HG03108 (cell line): Measurements from ENCODE around the gene EBF4.

Experiments
- ATAC-seq: cut with Tn5 transposase; IDR thresholded peaks from one replicate; pipeline ENCODE4 v1.9.1; 2021; ENCODE audit warnings: moderate library complexity; ENCODE audit not compliant: unreplicated experiment

EBF4 gene

DNA sequence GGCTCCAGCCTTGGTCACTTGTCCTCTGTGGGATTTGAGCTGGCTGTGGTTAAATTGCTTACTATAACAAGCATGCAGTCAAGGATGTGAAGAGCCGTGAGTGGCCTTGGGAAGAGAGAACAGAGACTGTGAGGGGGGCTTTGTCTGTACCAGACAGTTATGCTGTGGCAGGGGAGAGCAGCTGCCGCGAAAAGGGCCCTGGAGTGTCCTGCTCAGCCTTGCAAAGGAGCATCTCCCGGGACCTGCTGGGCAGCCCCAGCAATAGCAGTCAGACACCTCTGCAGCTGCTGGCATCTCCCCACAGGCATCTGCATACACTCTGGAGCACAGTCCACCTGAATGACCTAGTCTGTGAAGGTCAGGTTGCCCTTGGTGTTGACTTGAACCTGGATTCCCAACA lies 6.3 kb downstream of the EBF4 start:
- ATAC-seq: no peak

DNA sequence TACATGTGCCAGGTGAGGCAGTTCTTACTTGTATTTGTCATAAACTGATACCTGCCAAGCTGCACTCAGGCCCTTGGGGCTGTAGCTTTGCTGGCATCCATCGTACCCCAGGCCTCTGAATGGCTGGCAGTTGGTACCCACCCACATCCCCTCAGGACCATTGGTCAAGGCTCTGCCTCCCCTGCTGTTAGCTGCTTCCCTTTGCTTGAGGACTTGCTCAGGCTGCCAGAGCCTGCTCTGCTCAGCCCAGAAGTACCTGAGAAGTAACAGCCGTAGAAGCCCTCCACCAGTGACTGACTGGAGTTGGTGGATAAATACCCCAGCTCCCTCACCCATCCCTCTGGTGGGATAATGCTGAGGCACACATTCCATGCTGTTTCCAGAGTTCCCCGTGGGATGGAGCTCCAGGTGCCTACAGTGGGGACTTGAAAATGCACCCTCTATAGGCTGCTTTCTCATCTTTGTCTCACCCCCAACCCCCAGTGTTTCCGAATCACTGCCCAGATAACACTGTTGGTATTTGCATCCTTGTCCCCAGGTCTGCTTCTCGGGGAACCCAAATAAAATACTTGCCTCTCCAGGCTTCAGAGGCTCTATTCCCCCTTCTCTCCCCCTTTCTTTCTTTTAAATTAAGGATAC lies 7.3 kb downstream of the EBF4 start:
- ATAC-seq: no peak

DNA sequence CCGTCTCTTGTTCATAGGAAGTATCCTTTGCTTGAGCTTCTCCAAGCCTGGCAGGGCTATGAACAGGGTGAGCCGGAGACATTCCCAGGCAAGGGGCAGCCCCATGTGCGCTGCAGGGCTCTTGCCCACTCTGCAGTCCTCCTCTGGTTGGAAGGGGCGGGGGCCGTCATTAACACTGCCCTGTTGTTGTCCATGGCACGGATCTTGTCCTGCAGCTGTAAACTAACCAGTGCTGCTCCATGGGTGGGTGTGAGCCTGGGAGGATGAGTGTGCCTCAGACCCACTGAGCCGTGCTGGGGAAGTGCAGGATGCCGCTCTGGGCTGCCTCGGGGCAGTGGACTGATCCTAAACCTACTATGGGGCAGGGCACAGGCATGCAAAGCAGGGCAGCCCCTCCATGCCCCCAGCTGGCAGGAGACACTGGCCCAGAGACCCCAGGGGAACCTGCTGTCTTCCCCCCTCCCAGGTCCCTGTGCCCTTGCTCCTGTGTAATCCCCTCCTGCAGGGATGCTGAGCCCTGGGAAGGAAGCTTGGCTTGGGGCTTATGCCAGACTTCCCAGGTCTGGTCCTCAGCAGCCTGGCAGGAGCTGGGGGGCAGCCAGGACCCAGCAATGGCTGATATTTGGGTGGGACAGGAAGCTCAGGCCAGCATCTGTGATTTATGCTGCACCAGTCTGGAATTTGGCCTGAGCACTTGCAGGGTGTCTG lies 8.5 kb downstream of the EBF4 start:
- ATAC-seq: no peak

DNA sequence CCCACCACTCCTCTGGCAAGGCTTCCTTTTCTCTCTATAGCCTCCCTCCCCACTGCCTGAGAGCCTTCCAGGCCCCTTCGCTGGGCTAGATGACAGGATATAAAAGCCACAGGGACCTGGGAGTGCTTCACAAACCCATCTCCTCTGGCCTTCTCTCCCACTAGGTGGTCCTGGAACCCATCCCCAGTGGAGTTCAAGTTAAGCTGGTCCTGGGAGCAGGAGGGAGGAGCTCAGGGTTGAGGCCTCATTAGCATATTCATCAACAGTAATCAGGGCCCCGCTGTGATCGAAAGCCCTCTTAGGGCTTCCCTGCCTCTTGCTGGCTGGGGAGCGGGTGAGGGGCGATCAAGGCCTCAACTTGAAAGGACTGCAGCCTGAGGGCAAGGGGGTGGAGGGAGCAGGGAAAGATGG lies 9.1 kb downstream of the EBF4 start:
- ATAC-seq: no peak

DNA sequence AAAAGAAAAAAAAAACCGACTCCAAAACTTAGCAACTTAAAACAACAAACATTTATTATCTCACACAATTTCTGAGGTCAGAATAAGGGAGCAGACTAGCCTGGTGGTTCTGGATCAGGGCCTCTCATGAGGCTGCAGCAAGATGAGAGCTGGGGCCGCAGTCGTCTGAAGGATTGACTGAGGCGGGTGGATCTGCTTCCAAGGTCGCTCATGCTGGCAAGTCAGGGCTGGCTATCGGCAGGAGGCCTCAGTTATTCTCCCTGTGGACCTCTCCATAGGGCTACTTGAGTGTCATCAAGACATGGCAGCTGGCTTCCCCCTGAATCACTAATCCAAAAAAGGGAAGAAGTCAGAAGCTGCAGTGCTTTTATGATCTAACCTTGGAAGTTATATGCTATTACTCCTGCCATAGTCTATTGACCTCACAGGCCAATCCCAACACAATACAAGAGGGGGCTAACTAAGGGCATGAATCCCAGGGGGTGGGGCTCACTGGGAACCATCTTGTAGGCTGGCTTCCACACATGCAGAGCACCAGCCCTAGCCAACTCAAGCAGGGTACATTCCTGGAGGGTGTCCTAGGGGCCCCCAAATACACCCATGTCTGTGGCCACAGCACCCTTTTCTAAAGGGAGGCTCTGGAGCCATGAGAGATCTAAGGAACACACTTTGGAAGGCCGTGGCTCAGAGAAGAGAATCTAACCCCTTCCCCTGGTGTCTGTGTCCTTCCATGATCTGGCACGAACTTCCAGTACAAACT lies 11.3 kb downstream of the EBF4 start:
- no peak for ATAC-seq

DNA sequence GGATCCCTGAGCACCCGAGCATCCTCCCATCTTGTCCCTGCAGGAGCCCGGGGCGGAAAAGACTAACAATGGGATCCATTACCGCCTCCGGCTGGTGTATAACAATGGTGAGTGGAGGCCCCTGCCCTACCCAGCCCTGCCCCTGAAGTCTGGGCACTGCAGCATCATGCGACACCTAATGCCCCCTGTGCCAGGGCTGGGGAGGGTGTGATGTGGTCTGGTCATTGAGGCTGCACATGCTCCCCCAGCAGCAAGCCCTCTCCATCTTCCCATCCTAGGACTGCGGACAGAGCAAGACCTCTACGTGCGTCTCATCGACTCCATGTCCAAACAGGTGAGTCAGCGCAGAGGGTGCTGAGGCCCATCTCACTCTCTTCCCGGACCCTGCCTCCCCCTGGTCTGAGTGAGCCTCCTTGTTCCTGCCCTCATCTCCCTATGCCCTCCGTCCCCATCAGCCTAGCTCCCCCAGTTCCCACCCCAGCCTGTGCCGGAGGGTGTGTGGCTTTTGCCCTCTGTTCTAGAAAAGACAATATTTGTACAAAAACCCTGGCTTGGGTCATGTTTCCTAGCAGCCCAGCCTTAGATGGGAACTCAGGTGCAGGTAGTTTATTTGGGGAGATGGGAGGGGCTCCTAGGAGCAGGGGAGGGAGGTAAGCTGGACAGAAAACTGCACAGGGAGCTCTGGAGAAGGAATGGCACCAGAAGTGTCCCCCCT lies 13.5 kb downstream of the EBF4 start:
- no peak for ATAC-seq

DNA sequence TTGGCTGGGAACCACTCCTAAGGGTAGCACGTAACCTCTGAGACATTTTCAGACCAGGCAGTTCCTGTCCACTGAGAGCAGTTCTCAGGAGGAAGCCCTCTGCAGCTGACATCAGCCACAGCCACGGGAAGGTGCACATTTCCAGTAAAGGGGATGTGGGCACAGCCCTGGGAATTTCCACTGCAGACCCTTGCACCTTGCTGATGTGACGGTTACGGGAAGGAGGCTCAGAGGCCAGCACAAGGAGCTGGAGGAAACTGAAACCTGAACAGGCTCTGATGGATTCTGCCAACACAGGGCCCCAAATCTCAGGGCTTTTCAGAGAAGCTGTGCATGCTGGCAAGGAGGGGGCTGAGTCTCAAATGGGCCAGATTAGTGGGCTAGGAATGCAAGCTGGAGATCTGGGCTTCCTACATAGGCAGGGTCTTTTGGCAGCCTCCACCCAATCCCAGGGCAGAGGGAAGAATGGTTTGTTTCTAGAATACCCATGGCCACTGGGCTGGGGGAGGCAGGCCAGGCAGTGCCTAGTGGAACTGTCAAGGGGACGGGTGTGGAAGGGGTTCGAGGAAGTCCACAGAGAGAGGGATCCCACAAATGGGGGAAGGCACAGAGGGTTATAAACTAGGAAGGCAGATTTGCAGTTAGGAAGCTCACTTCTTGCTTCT lies 14.2 kb downstream of the EBF4 start:
- ATAC-seq: no peak

DNA sequence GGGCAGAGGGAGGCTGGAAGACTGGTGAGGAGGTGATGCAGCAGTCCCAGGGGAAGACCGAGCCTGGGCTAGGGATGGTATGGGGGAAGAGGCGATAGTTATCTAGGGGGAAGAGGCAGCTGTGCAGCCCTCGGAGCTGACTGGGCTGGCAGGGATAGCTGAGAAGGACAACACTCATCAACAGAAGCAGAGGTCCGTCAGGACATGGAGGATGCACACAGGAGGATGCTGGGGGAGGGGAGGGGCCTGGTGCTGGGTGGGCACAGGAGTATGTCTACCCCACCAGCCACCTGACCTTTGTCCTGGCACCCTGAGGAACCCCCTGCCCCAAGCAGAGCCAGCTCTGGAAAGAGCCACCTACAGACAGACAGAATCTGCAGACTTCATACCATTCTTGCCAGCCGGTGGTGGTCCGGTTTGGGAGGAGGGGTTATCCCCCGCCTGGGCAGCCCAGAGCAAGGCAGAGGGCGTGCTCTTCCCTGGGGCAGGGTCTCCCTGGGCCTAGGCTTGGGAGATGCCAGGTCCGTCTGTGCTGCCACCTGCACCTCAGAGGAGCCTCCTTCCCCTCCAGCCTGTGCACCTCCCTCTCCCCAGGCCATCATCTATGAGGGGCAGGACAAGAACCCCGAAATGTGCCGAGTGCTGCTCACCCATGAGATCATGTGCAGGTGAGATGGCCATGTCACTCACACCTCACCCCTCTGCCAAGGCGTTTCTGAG lies 14.9 kb downstream of the EBF4 start:
- ATAC-seq: no peak

DNA sequence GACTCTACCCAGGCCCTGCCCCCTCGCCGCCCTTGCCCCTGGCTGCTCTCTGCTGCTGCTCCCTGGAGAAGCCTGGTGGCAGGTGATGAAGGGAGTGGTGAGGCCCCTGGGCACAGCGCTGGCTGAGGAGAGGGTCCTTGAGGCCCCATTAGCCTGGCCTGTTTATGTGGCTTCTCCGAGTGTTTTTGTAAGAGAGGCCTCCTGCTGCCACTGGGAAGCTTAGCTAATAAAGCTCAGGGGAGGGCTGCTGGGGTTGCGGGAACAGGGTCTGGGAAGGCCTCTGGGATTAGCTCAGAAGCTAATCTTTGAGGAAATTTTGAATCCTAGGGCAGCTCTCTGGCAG lies 15.5 kb downstream of the EBF4 start:
- ATAC-seq: no peak

DNA sequence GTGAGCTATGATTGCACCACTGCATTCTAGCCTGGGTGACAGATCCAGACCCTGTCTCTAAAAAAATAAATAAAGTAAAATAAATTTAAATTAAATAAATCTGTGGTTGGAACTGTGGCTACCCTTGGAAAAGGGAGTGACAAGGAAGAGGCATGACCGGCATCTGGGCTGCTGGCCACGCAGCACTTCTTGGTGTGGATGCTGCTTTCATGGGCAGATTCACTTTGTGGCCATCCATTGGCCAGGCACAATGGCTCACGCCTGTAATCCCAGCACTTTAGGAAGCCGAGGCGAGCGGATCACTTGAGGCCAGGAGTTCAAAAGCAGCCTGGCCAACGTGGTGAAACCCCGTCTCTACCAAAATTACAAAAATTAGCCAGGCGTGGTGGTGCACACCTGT lies 16.1 kb downstream of the EBF4 start:
- ATAC-seq: no peak

DNA sequence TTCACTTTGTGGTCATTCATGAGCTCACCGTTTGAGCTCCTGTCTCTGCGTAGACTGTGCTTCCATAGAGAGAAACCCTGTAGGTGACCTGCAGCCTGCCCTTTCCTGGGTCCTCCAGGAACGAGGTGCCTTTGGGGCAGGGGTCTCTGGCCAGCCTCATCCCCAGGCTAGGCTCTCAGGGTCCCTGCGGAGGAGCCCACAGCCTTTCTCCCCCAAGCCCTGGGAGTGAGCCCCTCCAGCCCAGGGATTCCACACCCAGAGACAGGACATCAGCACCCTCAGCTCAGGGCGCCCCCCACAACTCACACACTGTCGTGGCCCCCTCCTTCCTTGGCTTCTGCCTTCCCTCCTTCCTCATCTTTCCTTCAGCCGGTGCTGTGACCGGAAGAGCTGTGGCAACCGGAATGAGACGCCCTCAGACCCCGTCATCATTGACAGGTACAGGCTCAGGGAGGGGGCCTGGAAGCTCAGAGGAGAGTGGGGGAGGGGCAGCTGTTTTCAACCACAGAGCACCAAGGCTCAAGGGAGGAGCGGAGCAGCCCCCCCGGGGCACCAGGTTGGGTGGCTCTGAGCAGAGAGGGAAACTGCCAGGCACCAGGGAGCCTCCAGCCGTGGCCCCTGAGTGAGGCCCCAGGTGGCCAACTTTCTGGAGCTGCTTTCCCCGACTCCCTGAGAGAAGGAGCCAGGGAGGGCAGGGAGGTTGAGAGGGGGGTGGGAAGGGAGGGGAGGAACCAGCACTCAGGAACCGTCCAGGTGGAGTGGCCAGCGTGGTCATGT lies 16.8 kb downstream of the EBF4 start:
- ATAC-seq: no peak

DNA sequence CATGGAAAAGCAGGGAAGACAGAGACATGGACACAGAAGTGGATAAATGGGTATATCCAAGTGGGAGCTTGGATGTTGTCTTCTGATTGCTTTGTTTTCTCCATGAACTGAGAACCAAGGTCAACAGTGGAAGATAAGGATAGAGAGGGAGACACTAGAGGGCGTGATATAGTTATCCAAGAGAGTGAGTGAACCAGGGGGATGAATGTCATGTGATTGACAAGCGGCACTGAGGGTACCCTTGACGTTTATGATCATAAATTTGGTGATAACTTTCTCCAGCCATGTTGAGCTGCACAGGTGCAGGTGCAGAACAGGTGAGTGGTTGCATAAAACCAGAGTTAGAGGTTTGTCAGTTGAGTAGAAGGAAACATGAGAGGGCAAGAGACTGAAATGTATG lies 20.7 kb downstream of the EBF4 start:
- ATAC-seq: no peak

DNA sequence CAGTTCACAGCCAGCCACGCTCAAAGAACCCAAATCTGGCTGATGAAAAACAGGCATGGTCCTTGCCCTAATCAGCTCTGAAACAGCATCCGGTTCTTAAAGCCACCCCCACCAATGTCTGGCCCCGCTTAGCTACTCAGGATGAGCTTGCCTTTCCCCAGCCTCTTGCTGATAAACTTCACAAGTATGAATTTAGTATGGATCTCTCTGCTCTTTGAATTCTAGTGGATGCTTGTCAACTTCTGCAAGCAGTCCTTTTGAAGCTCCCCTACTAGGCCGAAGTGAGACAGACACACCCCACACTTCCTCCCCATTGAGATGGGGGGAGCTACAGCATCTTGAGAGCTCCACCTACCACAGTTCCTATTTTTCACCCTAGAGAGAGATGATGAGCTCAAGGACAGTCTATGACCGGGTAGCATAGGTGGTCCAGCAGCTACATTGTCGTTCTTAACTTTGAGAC lies 36.7 kb downstream of the EBF4 start:
- ATAC-seq: no peak

DNA sequence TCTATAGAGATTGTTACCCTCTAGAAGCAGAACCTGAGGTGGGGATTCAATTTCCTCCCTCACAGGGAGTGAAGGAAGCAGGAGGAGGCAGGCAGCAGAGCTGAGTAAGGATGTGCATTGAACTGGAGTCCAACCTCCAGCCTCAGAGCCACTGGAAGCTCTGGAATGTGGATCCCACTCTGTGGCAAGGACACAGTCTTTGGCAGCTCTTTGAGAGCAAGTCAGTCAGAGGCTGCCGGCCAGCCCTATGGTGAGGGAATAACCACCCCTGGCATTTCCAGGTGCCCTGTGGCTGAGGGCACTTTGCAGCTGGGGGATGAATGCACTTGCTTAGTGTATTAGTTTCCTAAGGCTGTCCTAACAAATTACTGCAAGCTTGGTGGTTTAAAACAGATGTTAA lies 37.2 kb downstream of the EBF4 start:
- no peak for ATAC-seq

DNA sequence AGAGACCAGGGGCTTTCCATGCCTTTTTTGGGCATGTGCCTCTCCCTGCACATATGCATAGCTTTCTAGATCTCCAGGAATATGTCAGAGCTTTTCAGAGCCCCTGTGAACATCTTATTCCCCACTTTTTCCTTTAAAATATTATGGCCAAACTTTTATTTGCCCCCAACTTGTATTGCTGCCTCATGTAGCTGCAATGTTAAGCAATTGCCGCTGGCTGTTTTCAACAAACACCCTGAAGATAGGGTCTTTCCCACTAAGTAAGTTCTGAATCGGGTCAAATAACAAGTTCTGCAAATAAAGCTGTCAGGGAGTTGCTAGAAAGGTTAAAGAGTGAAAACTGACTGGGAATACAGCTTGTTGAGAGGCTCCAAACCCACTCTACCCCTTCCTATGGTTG lies 42.3 kb downstream of the EBF4 start:
- ATAC-seq: no peak

DNA sequence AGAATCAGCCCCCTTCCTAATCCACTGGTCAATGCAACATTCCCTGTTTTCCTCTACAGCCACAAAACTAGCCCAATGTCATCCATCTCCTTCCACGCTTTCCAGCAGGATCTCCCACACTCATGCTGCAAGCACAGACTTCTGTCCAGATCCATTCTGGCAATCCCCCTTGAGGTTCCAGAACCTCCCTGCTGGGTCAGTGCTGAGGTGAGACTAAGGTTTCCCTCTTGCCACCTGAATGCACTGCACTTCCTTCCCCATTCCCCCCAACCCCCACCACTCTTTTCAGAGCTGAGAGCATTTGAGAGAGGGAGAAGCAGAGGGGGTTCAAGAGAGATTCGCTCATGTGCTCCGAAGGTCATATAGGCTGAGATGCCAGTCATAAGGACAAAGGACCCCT lies 43.9 kb downstream of the EBF4 start:
- no peak for ATAC-seq

DNA sequence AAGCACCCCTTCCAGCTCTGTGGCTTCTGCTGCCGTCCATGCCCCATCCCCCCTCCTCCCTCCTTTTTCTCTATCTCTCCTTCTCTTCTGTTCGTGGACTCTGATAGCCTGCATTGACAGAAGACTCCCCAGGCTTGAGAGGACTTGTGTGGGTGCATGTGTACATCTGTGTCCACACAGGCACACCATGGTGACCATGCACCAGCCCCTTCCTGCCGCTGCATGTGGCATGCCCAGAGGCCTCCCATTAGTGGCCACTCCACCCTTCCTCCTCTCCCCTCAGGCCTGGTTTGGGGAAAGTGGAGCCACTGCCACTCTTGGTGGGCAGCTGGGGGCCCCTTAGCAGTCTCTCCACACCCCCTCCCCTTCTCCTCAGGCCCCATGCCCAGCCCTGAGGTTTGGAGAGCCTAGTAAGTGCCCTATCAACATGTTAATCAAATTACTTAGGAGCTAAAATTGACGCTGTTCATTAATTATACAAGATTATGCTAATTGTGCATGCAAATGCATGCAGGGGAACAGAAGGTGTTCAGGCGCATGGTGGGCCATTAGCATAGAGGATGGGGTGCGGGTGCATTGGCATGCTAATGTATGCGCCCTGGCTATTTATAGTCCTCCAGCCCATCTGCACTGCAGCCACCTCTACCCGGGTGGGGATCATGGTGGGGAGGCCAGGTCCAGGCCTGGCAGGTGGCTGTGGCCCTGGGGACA lies 45.9 kb downstream of the EBF4 start:
- no peak for ATAC-seq

DNA sequence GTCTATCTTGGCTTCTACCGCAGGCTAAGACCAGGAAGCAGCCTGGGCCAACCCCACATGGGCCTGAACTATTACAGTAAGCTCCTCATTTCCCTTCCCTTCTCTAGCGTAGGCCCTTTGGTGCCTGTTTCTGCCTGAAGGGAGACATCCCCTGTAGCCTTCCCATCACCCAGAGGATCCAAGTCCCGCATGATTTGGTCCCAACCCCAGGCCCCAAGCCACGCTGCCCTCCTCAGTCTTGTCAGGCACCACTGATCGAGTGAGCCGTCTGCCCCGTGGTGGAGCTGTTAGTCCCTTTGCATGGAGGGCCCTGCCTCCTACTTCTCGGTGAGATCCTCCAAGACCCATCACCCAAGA lies 46.4 kb downstream of the EBF4 start:
- no peak for ATAC-seq

DNA sequence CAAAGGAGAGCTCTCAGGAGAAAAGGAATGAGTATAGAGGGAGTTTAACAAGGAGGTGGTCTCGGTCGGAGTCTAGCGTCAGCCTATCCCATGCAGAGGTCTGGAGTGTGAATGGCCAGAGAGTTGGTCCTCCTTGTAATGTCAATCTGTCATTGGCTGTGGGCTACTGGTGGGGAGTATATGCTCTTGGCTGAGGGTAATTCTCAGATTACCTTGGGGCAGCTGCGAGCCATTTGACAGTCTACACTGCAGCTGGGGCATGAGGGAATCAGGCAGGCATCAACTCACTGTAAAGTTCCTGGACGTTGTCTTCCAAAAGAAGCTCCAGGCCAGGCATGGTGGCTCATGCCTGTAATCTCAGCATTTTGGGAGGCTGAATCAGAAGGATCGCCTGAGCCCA lies 48.1 kb downstream of the EBF4 start:
- no peak for ATAC-seq
